Spleen (tissue), 11 donors: ENCODE data around the gene AGBL1. TPM values are rescaled to one million over a fixed set of nuclear protein-coding genes. Genes with fewer than 3 reads are reported as not detected.

Experiments used
- DNase-seq: peaks from one replicate; pipeline ENCODE4 v3.0.0-alpha.2; 2020
- H3K27ac ChIP-seq, 8 donors: fragments of 200-600 bp; sonication (generic) in 7 of 8; 1 replicate in 4 of 8; 2 replicates in 4 of 8; pipeline versions ENCODE4 v1.5.0 to v1.8.0; 2016 to 2021; ENCODE audit warnings: inconsistent platforms in 4 of 8, mild to moderate bottlenecking in 4 of 8, moderate library complexity in 1 of 8
- H3K27me3 ChIP-seq, 7 donors: fragments of 200-600 bp; sonication (generic) in 6 of 7; replicated peaks in 1 of 7; 1 replicate in 4 of 7; 2 replicates in 3 of 7; pipeline versions ENCODE4 v1.5.0 to v1.8.0; 2016 to 2021; ENCODE audit warnings: inconsistent platforms in 3 of 7, mild to moderate bottlenecking in 1 of 7
- H3K36me3 ChIP-seq, 6 donors: fragments of 200-600 bp; sonication (generic) in 5 of 6; 1 replicate in 4 of 6; 2 replicates in 2 of 6; pipeline versions ENCODE4 v1.5.0 to v1.8.0; 2016 to 2021; ENCODE audit warnings: inconsistent platforms in 2 of 6
- H3K4me1 ChIP-seq, 6 donors: fragments of 200-600 bp; sonication (generic) in 5 of 6; 1 replicate in 3 of 6; 2 replicates in 3 of 6; pipeline versions ENCODE4 v1.5.0 to v1.8.0; 2016 to 2021; ENCODE audit warnings: inconsistent platforms in 3 of 6
- H3K4me3 ChIP-seq, 8 donors: fragments of 200-600 bp; sonication (generic) in 7 of 8; 1 replicate in 4 of 8; 2 replicates in 4 of 8; pipeline versions ENCODE4 v1.5.0 to v1.8.0; 2016 to 2021; ENCODE audit warnings: inconsistent platforms in 4 of 8, mild to moderate bottlenecking in 4 of 8, moderate library complexity in 2 of 8
- H3K9me3 ChIP-seq, 8 donors: fragments of 200-600 bp; sonication (generic) in 7 of 8; 1 replicate in 4 of 8; 2 replicates in 4 of 8; pipeline versions ENCODE4 v1.5.0 to v1.8.0; 2016 to 2021; ENCODE audit warnings: inconsistent platforms in 4 of 8
- POLR2A ChIP-seq, 3 donors: fragments of 450-650 bp; IDR thresholded peaks; one replicate each; pipeline ENCODE4 v1.5.1; 2017; ENCODE audit warnings: antibody characterized with exemption in 3 of 3, mild to moderate bottlenecking in 1 of 3
- POLR2AphosphoS5 ChIP-seq, 3 donors: sonication (generic); formaldehyde crosslinking; IDR thresholded peaks; one replicate each; pipeline ENCODE4 v1.5.1; 2017; ENCODE audit warnings: antibody characterized with exemption in 3 of 3
- WGBS, 5 donors: extraction: QIAGEN DNeasy Blood & Tissue Kit in 3 of 5; methylation state at CpG; one replicate each; pipeline versions ENCODE4 v1.1.5 to v1.1.7; 2013 to 2018; 5-methylcytosine and 5-hydroxymethylcytosine counted together
- intact Hi-C: fragments of 100-400 bp; cut with DNase I; formaldehyde crosslinking; loops from one replicate; pipeline ENCODE4 v1.15.0; 2023; ENCODE audit warnings: low total_unique reads
- polyA plus RNA-seq, 3 donors: library from polyadenylated mRNA; stranded (reverse); fragments of 200-250 nt; gene quantifications; one replicate each; pipeline ENCODE4 v1.2.1, GENCODE V29; 2013
- total RNA-seq, 7 donors: library from RNA; depleted of rRNA in 3 of 7; stranded (reverse); fragments of >200 nt in 3 of 7; fragmentation: NEBNext Ultra II Directional in 4 of 7; extraction: Animal tissue kit (Norgen Biotek cat#: 25700) in 4 of 7; gene quantifications; one replicate each; pipeline versions ENCODE4 v1.1.0 to v1.2.1, GENCODE V29; 2016 to 2021
- TF ChIP-seq, protein P1 (sequence below), 11 experiments: fragments of 200-600 bp in 7 of 11; fragments of 450-650 bp in 4 of 11; sonication (generic) in 4 of 11; IDR thresholded peaks in 8 of 11; conservative IDR thresholded peaks in 3 of 11; 1 replicate in 7 of 11; 2 replicates in 4 of 11; pipeline versions ENCODE4 v1.4.0 to v1.8.0; 2016 to 2021; ENCODE audit warnings: antibody characterized with exemption in 11 of 11, inconsistent platforms in 4 of 11, mild to moderate bottlenecking in 1 of 11
- donor health status: healthy with polysubstance abuse.
- donor health status: DM: no; HTN: no; CAD: no; lungs with moderate emphysema.
- donor health status: DM: no; HTN: no; CAD: no.
- donor health status: Bipolar disorder and iron deficiency.
- donor health status: healthy.
- donor health status: DM: no; HTN: no; CAD: no.
- donor health status: DM: yes; HTN: yes; CAD: no.

Gene AGBL1
- total and polyA plus RNA-seq, 10 donors, result not detected

DNA sequence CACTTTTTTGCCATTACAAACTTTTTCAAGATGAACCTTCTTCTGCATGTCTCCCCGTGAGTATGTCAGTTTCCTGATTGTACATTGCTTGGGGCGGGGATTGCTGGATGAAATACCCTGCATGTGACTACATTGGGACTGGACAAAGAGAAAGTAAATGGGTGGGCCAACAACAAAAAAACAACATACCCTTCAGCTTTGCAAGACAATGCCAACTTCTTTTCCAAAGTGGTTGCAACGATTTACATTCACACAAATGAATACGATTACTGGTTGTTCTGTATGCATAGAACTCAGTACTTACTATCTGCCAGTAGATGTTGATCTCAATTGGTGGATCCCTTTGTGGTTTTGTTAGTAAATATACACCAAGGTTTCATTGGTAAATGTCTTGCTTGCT, 908.4 kb downstream of the AGBL1 start:
- WGBS, 5 donors, result 75 to 81% (median 76%) methylated on average over 4 of the region's 4 CpGs

DNA sequence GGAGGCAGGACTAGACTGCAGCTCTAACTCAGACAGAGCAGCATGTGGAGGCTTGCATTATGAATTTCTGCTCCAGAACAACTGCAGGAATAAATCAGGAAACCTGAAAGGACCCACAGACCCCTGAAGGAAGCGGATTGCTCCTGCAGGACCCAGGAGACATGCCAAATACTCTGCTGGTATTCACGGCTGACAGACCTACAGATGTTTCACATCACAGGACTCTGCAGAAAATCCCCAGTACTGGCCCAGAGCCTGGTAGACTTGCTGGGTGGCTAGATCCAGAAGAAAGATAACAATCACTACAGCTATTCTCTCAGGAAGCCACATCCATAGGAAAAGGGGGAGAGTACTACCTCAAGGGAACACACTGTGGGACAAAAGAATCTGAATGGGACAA, 942.1 kb downstream of the AGBL1 start:
- intact Hi-C loops, result no loop called here
- Histone ChIP-seq H3K4me3 (no peak overlapping the region), H3K4me1 (no peaks in the 10 kb centered on the region), H3K9me3 (peaks cover 0 to 50% (median 18%) of the 10 kb centered on the region in 8 donors), H3K36me3 (no peaks in the 10 kb centered on the region), H3K27ac (no peak overlapping the region), H3K27me3 (no peaks in the 10 kb centered on the region)
- TF ChIP-seq POLR2A (IDR thresholded peaks at IDR 0.05) (no peak), POLR2AphosphoS5 (IDR thresholded peaks at IDR 0.05) (no peak)
- TF ChIP-seq, protein P1, sequence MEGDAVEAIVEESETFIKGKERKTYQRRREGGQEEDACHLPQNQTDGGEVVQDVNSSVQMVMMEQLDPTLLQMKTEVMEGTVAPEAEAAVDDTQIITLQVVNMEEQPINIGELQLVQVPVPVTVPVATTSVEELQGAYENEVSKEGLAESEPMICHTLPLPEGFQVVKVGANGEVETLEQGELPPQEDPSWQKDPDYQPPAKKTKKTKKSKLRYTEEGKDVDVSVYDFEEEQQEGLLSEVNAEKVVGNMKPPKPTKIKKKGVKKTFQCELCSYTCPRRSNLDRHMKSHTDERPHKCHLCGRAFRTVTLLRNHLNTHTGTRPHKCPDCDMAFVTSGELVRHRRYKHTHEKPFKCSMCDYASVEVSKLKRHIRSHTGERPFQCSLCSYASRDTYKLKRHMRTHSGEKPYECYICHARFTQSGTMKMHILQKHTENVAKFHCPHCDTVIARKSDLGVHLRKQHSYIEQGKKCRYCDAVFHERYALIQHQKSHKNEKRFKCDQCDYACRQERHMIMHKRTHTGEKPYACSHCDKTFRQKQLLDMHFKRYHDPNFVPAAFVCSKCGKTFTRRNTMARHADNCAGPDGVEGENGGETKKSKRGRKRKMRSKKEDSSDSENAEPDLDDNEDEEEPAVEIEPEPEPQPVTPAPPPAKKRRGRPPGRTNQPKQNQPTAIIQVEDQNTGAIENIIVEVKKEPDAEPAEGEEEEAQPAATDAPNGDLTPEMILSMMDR (IDR thresholded peaks at IDR 0.05 in 8 of 11, conservative IDR thresholded peaks at IDR 0.05 in 3 of 11), result no peak
- 53 to 80% (median 75%) methylated on average over 2 of the region's 2 CpGs for WGBS, 5 donors
- DNase-seq, result no peak

More for the DNA sequence above, 908.4 kb downstream of the AGBL1 start:
- H3K4me1 ChIP-seq, result no peaks in the 10 kb centered on the region
- H3K4me3 ChIP-seq, result no peak overlapping the region
- DNase-seq, result no peak
- no peaks in the 10 kb centered on the region for H3K36me3 ChIP-seq
- intact Hi-C loops, result no loop called here
- peaks cover 0 to 6% (median 0%) of the 10 kb centered on the region in 8 donors for H3K9me3 ChIP-seq
- TF ChIP-seq, protein P1 (IDR thresholded peaks at IDR 0.05 in 8 of 11, conservative IDR thresholded peaks at IDR 0.05 in 3 of 11), result no peak
- TF ChIP-seq POLR2AphosphoS5 (IDR thresholded peaks at IDR 0.05) (no peak), POLR2A (IDR thresholded peaks at IDR 0.05) (no peak)
- H3K27ac ChIP-seq, result no peak overlapping the region
- no peaks in the 10 kb centered on the region for H3K27me3 ChIP-seq

- H3K36me3 ChIP-seq, result no peaks in the 10 kb centered on the region
- intact Hi-C loops, result no loop called here
- no peaks in the 10 kb centered on the region for H3K27me3 ChIP-seq
- DNase-seq, result no peak
- peaks cover 0 to 13% (median 0%) of the 10 kb centered on the region in 8 donors for H3K9me3 ChIP-seq
- no peak overlapping the region for H3K27ac ChIP-seq
- 80 to 92% (median 86%) methylated on average over 6 of the region's 6 CpGs for WGBS, 5 donors
- no peaks in the 10 kb centered on the region for H3K4me1 ChIP-seq
- H3K4me3 ChIP-seq, result no peak overlapping the region
- TF ChIP-seq, protein P1 (IDR thresholded peaks at IDR 0.05 in 8 of 11, conservative IDR thresholded peaks at IDR 0.05 in 3 of 11), result no peak
- TF ChIP-seq POLR2AphosphoS5 (IDR thresholded peaks at IDR 0.05) (no peak), POLR2A (IDR thresholded peaks at IDR 0.05) (no peak)
Observed at GRCh38 chr15:87031540-87032230, 952.0 kb downstream of the AGBL1 start.

- Histone ChIP-seq H3K27me3 (no peaks in the 10 kb centered on the region), H3K27ac (no peak overlapping the region), H3K36me3 (no peaks in the 10 kb centered on the region), H3K9me3 (peaks cover 0 to 7% (median 0%) of the 10 kb centered on the region in 8 donors), H3K4me1 (no peaks in the 10 kb centered on the region), H3K4me3 (no peak overlapping the region)
- TF ChIP-seq, protein P1 (IDR thresholded peaks at IDR 0.05 in 8 of 11, conservative IDR thresholded peaks at IDR 0.05 in 3 of 11), result no peak
- TF ChIP-seq POLR2A (IDR thresholded peaks at IDR 0.05), result no peak
- no peak for TF ChIP-seq POLR2AphosphoS5 (IDR thresholded peaks at IDR 0.05)
- DNase-seq, result no peak
- 75 to 79% (median 78%) methylated on average over 6 of the region's 6 CpGs for WGBS, 5 donors
- intact Hi-C loops, result no loop called here
Observed at GRCh38 chr15:87032295-87032694, 952.6 kb downstream of the AGBL1 start.
